NCI-H446 treated with DMSO at 0.1 percent for 48 hours (cell line): ENCODE data around the gene KCNC1.

Experiments used
- DNase-seq: peaks from one replicate; lab custom pipeline; 2025; lab: John Stamatoyannopoulos, UW

The KCNC1 gene

DNA sequence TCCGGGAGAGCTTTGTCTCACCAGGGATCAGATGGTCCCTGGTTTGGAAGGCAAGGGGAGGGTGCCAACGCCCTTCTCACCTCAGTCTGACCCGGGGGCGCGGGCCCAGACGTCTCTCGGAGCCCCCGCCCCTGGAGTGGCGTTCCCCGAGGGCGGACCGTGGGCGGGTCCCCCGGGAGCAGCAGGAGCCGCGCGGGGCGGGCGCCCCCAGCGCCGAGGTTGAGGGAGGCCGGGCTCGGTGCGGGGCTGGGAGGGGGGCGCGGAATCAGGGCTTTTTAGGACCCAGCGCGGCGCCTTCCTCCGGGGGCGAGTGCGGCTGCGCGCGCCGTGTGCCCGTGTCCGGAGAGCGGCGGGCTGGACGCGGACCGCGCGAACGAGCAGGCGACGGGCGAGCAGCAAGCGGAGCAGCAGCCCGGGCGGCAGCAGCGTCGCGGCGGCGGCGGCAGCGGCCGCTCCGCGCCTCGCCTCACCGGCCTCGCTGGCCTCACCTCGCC is at the start of gene KCNC1:
Gene KCNC1 (plus strand): TSS at position 364 of the 494 bp plus-strand sequence. CDS start 1,222 bp downstream, outside the sequence.
- peak; percentile 31 for DNase-seq

DNA sequence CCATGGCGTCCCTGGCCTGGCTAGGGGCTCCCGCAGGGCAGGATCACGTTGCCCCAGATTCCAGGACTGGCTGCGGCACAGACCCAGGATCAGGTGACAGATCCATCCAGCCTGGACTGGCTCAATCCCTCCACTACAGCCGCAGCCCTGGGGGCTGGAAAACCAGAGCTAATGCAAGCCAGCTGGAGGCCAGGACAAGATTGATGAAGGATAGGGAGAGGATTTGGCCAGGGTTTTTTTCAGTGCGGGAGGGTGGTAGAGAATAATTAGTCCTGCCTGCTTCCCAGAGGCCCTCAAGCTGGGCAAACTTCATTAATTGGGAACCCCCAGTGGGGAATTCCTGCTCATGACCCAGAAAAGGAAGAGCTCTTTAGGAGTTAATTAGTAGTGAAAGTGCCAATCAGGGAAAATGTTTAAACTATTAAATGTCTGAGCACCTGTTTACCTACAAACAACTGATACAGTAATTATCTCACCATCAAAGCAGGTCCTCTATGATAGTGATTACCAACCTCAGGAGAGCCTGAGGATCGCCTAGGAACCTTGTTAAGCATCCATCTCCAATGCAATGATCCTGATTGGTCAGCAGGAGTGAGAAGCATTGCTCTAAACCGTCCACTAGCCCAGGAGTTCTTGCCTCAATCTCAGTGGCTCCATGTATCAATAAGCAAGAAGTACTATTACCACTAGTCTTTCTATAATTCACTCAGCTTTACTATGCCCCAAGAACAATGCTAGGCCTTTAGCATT is 48.2 kb upstream of the KCNC1 start:
- no peak for DNase-seq

DNA sequence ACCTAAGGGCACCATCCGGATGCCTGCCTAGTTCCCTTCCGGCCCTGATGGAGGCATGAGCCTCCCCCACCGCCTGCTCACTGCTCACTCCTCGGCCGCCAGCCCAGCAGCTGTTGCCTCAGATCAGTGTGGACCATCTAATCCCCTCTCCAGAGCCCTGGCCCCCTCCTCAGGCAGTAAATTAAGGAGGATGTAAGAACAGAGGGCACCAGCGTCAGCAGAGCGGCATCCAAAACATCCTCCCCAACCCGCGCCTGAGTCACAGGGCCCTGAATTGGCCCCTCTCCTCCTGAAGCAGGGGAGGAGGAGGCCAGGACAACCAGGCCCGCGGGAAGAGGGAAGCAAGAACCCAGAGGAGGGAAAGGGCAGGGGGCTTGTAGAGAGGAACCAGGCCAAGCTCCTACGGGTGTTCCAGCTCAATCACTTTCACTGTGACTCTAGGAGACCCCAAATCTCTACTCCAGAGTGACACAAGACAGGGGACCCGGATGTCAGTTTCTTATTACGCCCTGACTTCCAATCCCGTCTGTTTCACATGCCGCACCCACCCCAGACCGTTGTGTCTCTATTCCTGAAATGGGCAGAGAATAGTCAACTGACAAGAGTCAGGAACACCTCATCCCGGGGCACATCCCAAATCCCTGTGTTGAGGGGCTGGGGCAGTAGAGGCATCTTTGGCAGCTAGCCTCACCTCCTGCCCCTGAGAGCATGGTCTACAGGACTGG is 46.5 kb upstream of the KCNC1 start:
- no peak for DNase-seq

DNA sequence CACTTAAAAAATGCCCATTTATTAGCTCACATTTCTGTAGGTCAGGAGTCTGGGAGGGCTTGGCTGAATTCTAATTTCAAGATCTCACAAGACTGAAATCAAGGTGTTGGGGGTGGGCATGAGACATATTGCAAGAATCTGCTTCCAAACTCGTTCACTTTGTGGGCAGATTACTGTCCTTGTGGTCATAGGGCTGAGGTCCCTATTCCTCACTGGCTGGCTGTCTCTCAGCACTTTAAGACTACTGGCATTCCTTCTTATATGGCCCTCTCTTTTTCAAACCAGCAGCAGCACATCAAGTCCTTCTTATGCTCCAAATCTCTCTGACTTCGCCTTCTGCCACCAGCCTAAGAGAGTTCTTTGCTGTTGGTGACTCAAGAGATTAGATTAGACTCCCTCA is 43.0 kb upstream of the KCNC1 start:
- no peak for DNase-seq

DNA sequence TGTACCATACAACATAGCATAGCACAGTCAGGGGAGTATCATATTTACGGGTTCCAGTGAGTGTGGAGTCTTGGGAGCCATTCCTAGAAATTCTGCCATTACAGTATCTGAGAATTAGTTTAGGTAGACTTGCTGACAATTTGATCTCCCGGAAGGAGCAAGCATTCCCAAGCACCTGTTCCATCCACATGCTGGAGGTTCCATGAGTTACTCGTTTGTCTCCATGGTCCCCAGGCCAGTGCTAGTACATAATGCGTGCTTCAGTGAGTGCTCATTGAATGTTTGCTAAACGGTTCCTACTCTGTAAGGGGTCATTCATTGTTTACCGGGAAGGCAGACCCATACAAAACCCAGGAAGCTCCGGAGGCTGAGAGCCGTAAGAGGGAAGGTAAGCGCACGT is 42.6 kb upstream of the KCNC1 start:
- no peak for DNase-seq

DNA sequence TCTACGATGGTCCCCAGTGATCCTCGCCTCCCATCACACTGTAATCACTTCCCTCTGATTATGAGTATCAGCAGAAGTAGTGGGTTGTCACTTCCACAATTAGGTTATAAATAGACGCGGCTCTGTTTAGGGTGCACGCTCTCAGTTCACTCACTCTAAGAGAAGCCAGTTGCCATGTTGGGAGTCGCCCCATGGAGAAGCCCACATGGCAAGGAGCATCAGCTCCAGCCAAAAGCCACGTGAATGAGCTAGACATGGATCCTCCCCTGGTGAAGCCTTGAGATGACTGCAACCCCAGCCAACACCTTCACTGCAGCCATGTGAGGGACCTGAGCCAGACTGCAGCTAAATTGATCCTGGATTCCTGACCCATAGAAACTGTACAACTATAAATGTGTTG is 41.6 kb upstream of the KCNC1 start:
- no peak for DNase-seq

DNA sequence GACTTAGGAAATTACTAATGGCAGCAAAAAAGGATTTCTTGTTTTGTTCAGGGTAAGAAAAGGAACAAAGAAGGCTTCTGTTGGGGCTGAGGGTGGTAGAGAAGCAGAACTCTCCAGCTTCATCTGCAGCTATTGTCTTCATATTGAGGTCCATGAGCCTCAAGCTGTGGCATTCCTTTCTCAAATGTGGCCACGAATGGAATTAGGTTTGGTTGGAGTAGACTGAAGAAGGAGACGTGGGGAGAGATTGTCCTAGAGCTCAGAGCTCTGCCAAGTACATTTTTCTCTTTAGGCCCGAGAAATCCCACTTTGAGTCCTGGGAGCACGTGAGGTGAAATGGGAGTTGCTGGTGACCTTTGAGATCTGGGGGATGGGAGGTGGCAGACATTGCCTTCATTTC is 41.0 kb upstream of the KCNC1 start:
- DNase-seq, result no peak

DNA sequence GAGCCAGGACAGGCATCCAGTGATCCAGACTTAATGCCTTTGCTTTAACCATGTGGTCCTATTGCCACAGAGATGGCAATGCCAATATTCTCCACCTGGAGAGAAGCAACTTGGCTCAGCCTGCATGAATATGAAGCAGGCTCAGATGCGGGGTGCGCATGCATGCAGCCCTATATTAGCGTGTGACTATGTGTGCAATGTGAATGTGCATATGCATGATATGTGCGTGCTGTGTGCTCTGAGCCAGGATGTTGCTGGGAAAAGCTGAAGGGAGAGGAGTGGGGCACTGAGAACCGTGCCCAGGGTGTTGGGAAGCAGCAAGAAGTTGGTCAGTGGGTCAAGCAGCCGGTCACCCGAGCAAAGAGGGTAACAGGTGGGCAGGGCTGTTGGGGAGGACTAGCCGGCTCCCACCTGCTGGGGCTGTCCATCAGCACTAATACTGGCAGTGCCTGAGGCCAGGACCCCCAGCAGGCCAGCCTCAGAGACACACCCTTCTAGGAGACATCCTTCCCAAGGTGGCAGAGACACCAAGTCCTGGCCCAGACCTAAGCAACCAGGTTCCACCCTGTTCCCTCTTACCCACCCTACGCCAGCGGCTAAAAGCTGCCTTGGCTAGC is 40.0 kb upstream of the KCNC1 start:
- no peak for DNase-seq

DNA sequence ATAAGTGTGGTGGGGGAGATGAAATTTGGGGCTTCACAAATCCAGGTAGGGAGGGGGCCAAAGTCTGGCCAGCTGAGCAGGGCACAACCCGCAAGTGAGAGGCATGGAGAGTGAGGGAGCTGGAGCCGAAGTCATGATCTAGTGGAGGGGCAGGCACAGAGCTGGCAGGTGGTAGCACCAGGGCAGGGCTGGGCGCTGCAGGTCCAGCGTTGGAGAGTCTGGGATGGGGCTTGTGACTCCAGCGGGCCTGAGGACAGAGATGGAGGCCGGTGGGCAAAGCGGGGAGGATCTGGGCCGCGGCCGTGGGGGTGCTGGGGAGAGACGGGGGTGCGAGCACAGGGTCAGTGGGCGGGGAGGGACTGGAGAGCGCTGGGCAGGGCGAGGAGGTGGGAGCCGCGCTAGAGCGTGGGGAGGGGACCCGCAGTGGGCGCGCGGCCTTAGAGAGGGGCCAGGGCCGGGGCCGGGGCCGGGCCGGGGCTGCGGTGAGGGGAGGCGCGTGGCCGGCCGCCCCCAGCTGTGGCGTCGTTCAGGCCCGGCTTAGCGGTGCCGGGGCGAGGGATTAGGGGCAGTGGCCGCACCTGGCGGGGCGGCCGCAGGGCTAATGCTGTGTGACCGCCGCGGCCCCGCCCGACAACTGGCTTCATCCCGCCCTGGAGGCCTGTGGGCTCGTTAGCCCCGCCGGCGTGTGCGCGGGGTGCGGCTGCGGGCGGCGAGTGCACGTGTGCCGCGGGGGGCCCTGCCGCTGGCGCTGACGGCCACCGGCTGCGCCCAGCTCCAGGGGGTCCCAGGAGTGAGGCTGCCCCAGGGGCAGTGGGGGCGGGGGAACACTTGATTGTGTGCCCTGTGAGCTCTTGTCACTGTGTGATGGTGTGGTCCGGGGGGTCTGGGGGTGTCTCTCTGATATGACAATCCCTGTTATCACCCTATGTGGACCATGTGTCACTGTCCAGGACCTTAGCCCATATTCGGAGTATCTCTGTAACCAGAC is 38.8 kb upstream of the KCNC1 start:
- DNase-seq, result no peak

DNA sequence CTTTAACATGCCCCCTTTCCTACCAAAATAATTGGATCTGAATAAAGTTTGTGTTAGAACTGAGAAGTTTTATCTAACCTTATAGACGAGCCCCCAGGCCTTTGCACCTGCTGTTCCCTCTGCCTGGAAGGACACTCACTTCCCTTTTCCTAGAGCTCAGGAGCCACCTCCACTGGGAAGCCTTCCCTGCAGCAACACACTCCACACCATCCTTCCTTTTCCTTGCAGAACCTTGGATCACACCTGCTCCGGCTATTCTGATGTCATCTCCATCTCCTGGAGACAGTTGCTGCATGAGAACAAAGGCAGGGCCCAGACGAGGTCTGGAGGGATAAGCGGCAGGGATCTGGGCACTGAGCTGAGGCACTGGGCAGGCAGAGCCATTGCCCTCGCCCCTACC is 37.8 kb upstream of the KCNC1 start:
- no peak for DNase-seq

DNA sequence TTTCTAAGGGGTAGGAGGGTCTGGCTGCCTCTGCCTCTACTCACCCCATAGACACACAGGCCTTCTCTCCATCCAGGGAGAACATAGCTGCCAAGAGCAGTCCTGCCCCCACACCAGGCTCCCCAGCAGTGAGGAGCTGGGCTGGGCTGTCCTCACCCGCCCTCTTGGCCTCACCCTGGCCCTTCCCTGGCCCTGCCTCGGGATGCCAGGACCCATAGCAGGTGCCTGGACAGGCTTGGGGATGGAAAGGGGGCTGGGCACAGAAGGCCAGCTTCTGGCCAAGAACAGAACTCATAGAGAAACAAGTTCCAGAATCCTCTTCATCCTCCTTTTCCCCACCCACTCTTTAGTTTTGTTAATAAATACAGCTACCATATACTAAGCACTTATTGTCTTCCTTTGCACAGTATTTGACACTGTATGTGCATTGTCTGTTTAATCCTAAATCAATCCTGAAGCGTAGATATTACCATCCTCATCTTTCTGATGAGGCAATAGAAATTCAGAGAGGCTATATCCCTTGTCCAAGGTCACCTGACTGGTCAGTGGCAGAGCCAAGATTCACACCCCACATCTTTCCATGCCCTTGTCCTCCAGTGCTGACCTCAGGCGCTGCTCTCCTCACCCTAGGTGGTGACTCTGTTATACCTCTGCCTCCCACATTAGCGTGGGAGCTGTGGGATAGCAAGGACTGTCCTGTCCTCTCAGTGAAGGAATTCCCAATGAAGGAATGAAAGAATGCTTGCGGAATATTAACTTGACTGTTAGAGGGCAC is 37.2 kb upstream of the KCNC1 start:
- no peak for DNase-seq

DNA sequence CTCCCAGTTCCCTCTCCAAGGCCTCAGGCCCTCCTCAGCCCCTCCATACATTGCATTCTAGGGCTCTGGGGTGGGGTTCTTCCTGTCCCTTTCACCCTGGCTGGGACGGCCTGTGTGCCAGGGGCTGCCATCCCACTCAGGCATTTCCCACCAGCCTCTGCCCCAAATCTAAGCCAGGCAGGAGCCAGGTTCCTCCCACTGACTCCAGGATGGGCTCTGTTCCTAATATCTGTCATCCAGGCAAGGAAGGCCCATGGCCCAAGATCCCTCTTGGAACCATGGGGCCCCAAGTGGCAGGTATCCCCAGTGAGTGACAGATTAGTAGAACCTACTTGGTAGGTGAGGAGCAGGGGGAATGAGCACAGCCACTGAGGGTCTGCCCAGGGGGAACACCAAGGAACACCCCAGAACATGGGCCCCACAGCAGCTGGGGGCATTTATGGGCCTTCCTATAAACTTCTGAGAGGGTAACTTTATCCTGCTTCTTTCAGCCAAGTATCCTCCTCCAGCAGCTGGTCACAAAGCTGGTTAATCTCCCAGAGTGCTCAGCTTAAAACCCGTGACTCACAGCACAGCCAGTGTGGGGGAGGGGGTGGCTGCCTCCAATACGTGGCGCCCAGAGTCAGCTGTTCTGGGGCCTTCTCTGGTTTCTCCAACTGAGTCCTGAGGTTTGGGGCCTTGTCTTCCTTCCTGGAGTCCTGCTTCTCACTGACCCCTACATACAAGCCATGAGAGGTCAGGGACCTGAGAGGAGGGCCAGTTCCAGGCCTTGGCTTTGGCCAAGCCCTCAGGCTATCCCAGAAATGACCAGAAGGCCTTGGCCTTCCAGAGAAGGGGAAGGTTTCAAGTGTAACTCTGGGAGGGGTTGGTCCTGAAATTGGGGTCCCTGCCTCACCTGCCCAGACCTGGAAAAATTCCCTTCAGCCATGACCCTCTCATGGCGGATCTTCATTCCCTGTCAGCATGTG is 35.1 kb upstream of the KCNC1 start:
- DNase-seq, result no peak

DNA sequence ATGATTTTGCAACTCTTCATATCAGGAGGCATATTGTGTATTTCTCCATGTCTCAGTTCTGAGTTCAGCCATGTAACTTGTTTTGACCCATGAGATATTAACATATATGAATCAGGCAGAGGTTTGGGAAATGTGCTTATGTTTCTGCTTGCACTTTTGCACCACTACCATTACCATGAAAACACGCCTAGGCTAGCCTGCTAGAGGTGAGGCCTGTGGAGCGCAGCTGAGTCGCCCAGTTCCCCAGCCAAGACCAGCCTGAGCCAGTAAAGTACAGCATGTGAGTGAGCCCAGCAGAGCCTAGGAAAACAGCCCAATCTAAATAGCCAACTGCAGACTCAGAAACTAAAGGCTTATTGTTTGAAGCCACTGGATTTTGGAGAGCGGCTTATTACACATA is 33.6 kb upstream of the KCNC1 start:
- no peak for DNase-seq

DNA sequence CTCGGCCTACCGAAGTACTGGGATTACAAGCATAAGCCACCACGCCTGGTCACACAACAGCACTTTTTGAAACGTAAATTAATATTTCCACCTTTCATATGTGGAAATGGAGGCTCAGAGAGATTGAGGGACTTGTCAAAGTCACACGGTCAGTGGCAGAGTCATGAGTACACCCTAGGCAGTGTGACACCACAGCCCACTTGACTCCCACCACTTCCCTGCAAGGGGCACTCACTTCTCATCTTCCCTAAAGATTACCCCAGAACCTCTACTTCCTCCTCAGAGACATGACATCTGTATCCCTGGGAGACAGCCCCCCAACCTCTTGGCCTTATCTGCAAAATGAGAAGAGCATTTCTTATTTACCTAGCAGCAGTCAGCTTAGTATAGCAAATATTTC is 31.7 kb upstream of the KCNC1 start:
- DNase-seq, result no peak

DNA sequence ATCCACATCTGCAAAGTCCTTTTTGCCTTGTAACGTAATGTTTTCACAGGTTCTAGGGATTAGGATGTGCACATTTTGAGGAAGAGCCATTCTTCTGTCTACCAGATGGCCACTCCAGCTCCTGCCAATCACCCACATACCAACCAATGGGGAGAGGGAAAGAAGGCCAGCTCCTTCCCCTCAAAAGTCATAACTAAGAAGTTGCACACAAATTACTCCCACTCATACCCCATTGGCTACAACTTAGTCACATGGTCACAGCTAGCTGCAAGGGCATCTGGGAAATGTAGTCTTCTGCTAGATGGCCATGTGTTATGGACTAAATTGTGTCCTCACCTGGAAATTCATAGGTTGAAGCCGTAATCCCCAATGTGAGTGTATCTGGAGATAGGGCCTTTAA is 30.6 kb upstream of the KCNC1 start:
- DNase-seq, result no peak

DNA sequence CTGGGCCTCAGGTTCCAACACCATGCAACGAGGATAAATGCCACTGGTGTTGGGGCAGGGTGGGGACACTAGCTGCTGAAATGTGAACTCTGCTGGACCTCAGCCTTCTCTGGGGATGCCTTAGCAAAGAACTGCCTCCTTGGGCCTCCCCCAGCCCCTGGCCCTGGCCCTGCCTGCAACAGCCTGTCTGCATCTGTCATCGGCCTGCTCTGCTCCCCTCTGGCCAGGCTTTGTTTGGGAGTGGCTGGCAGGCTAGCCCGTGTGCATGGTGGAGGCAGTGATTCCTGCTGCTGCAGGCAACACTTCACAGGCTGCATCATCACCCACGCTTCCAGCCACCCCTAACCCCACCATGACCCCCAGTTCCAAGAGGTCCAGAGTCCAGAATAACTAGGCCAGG is 26.8 kb upstream of the KCNC1 start:
- DNase-seq, result no peak

DNA sequence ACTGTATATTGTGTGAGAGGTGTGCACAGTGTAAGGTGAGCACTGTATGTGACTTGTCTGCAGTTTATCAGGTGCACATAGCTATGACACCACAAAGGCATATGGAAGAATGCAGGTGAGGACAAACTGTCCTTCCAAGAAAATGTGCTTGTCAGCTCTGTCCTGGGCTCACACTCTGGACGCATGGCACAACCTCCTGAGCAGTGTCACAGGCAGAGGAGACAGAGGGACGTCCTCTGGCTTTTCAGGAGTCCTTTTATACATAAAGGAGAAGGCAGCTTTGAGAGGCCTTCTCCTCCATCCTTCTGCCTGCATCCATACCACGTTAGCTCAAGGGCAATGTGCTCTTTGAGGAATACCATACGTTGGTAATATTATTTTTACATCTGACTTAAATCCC is 22.7 kb upstream of the KCNC1 start:
- DNase-seq, result no peak

DNA sequence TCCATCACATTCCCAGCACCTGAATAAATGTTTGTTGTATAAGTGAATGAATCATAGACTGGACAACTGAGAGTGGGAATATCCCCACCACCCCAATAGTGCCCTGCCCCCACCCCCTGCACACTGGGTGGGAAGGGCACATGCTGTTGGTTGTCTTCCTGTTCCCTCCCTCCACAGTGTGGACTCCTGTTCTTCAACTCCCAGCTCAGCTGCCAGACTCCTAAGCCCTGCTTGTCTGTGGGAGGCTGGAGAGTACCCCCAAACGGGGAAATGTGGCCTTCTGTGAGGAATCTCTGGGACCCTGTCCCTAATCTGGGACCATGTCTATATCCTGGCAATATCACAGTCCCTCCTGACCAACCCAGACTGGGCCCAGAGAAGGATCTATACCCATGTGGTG is 20.7 kb upstream of the KCNC1 start:
- no peak for DNase-seq

DNA sequence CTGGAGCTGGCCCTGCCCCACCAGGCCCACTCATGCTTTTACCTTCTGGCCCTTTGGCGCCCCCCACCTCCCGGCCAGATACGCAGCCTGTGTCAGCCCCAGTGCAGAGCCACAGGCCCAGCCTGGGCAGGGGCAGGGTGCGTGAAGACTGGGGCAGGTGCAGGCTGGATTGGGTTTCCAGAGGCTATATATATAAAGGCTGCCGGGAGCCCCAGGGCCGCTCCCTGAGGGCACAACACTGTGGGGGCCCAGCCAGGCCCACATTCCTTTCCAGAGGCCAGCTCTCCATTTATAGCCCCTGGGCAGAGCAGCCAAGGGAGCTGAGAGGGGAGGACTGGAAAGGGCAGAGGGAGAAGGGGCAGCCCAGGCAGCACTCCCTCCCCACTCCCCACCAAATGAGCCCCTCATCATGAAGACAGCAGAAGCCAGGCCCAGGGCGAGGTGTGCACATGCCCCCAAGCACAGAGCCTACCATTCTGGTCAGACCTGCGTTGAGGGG is 20.2 kb upstream of the KCNC1 start:
- DNase-seq, result no peak

DNA sequence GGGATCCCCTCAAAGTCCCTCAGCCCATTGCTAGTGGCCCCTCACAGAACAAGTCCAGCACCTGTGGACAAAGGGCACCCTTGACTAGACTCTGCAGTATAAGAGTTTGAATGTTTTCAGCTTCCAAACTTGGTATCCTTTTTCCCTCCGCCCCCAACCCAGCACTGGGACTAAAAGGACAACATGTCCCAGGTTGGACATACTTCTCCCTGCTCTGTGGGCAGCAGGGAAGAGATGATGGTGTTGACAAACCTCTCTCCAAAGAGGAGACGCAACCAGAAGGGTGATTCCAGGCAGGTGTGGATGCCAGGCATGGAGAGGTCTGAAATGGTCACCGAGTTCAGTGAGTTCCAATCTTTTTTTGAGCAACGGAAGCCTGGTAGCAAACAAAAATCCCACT is 19.7 kb upstream of the KCNC1 start:
- no peak for DNase-seq
